AG08396 (cell line): Measurements from ENCODE around the gene ISG15.

Experiments used
- DNase-seq: peaks from one replicate; pipeline ENCODE4 v3.0.0; 2012; ENCODE audit warnings: low spot score, mixed read lengths

Gene ISG15

GRCh38 chr1:1013105-1013921 lies at the start of gene ISG15:
Gene ISG15 (plus strand): TSS chr1:1013497. CDS start chr1:1013574, 77 bp downstream.
- peak; percentile 83 for DNase-seq

GRCh38 chr1:963746-964525 lies 49.4 kb upstream of the ISG15 start:
- no peak for DNase-seq

- DNase-seq: no peak
These were observed 48.4 kb upstream of the ISG15 start for GRCh38 chr1:964691-965525.

- DNase-seq: no peak
These were observed 47.7 kb upstream of the ISG15 start for GRCh38 chr1:965526-966134.

- peak; percentile 70 for DNase-seq
These were observed 47.1 kb upstream of the ISG15 start, which contains the start of gene PLEKHN1 for GRCh38 chr1:966135-966703. Gene PLEKHN1 (plus strand): TSS chr1:966482. CDS start chr1:966532, 50 bp downstream.

GRCh38 chr1:966704-967300 lies 46.5 kb upstream of the ISG15 start:
- peak; percentile 94 for DNase-seq

GRCh38 chr1:967466-968343 lies 45.6 kb upstream of the ISG15 start:
- DNase-seq: no peak

GRCh38 chr1:969260-969855 lies 43.9 kb upstream of the ISG15 start:
- DNase-seq: no peak

GRCh38 chr1:970242-970972 lies 42.9 kb upstream of the ISG15 start:
- DNase-seq: no peak

- DNase-seq: no peak
These were observed 42.1 kb upstream of the ISG15 start for GRCh38 chr1:970973-971730.

GRCh38 chr1:971751-972506 lies 41.4 kb upstream of the ISG15 start:
- DNase-seq: no peak

GRCh38 chr1:972726-973458 lies 40.4 kb upstream of the ISG15 start:
- no peak for DNase-seq

GRCh38 chr1:973459-974292 lies 39.6 kb upstream of the ISG15 start:
- no peak for DNase-seq

- no peak for DNase-seq
These were observed 39.0 kb upstream of the ISG15 start for GRCh38 chr1:974293-974640.

- no peak for DNase-seq
These were observed 38.5 kb upstream of the ISG15 start for GRCh38 chr1:974687-975328.
